Retinal pigment epithelial cell (primary cell): ENCODE measurements around the gene SLC6A3.

Experiments used
- DNase-seq: peaks from one replicate; pipeline ENCODE4 v3.0.0-alpha.2; 2010; ENCODE audit warnings: low read depth
- H3K4me3 ChIP-seq: 2 replicates; pipeline ENCODE4 v1.5.1; 2011; ENCODE audit warnings: mild to moderate bottlenecking, low read length, control low read depth, moderate library complexity
- CTCF ChIP-seq: conservative IDR thresholded peaks from 2 replicates; pipeline ENCODE4 v1.5.1; 2011; ENCODE audit warnings: low read depth, low read length, control low read depth, inconsistent platforms

SLC6A3 gene

GRCh38 chr5:1393571-1394501 lies 51.4 kb downstream of the SLC6A3 start:
- H3K4me3 ChIP-seq: no peak overlapping the region
- no peak for TF ChIP-seq CTCF
- DNase-seq: no peak

GRCh38 chr5:1392801-1393565 lies 52.3 kb downstream of the SLC6A3 start:
- no peak for DNase-seq
- no peak for TF ChIP-seq CTCF
- H3K4me3 ChIP-seq: no peak overlapping the region

GRCh38 chr5:1392261-1392660 lies 53.0 kb downstream of the SLC6A3 start:
- TF ChIP-seq CTCF: no peak
- no peak overlapping the region for H3K4me3 ChIP-seq
- DNase-seq: no peak

GRCh38 chr5:1391691-1392090 lies 53.5 kb downstream of the SLC6A3 start:
- no peak overlapping the region for H3K4me3 ChIP-seq
- TF ChIP-seq CTCF: no peak
- DNase-seq: no peak

- DNase-seq: no peak
- no peak for TF ChIP-seq CTCF
- no peak overlapping the region for H3K4me3 ChIP-seq
Observed at GRCh38 chr5:1390861-1391600, 54.2 kb downstream of the SLC6A3 start.

GRCh38 chr5:1390333-1390732 lies 54.9 kb downstream of the SLC6A3 start:
- no peak for TF ChIP-seq CTCF
- H3K4me3 ChIP-seq: no peak overlapping the region
- DNase-seq: no peak
